Duodenal mucosa (tissue), 2 donors: ENCODE results near the gene PRDM7.

ENCODE experiments used
- H3K27ac ChIP-seq: one replicate; pipeline ENCODE4 v1.7.0; 2013; ENCODE audit warnings: low read depth, low read length
- H3K27me3 ChIP-seq, 2 donors: one replicate each; pipeline ENCODE4 v1.7.0; 2013; ENCODE audit warnings: low read length in 2 of 2, control low read depth in 1 of 2; ENCODE audit not compliant: insufficient read depth in 2 of 2, control insufficient read depth in 1 of 2
- H3K36me3 ChIP-seq, 2 donors: one replicate each; pipeline ENCODE4 v1.7.0; 2013; ENCODE audit warnings: low read length in 2 of 2, control low read depth in 1 of 2; ENCODE audit not compliant: insufficient read depth in 2 of 2, control insufficient read depth in 1 of 2
- H3K4me1 ChIP-seq, 2 donors: one replicate each; pipeline ENCODE4 v1.7.0; 2013; ENCODE audit warnings: low read length in 2 of 2, control low read depth in 1 of 2; ENCODE audit not compliant: insufficient read depth in 2 of 2, control insufficient read depth in 1 of 2
- H3K4me3 ChIP-seq, 2 donors: one replicate each; pipeline ENCODE4 v1.7.0; 2013; ENCODE audit warnings: low read length in 2 of 2, low read depth in 1 of 2
- H3K9ac ChIP-seq, 2 donors: one replicate each; pipeline ENCODE4 v1.7.0; 2013; ENCODE audit warnings: low read length in 2 of 2, low read depth in 1 of 2
- H3K9me3 ChIP-seq, 2 donors: one replicate each; pipeline ENCODE4 v1.7.0; 2013; ENCODE audit warnings: low read length in 2 of 2, control low read depth in 1 of 2; ENCODE audit not compliant: control insufficient read depth in 1 of 2

Gene PRDM7

GRCh38 chr16:90027611-90028010 is 49.5 kb downstream of the PRDM7 start:
- Histone ChIP-seq H3K9me3 (no peaks in the 10 kb centered on the region), H3K4me1 (peaks cover 0 to 8% of the 10 kb centered on the region in 2 donors), H3K9ac (no peak overlapping the region), H3K4me3 (no peak overlapping the region), H3K27me3 (no peaks in the 10 kb centered on the region), H3K27ac (no peak overlapping the region), H3K36me3 (peaks cover 4 to 10% of the 10 kb centered on the region in 2 donors)

- peaks cover 0 to 3% of the 10 kb centered on the region in 2 donors for H3K36me3 ChIP-seq
- H3K4me1 ChIP-seq, result peaks cover 4 to 12% of the 10 kb centered on the region in 2 donors
- H3K4me3 ChIP-seq, result no peak overlapping the region
- no peaks in the 10 kb centered on the region for H3K27me3 ChIP-seq
- H3K27ac ChIP-seq, result no peak overlapping the region
- H3K9ac ChIP-seq, result no peak overlapping the region
- no peaks in the 10 kb centered on the region for H3K9me3 ChIP-seq
Observed at GRCh38 chr16:90026135-90026534, 51.0 kb downstream of the PRDM7 start.

GRCh38 chr16:90023078-90023447 is 54.1 kb downstream of the PRDM7 start:
- peak overlapping the region; percentile 70 to 78 for H3K4me3 ChIP-seq
- H3K9ac ChIP-seq, result peak overlapping the region; percentile 63 to 65
- H3K27ac ChIP-seq, result no peak overlapping the region
- H3K36me3 ChIP-seq, result no peaks in the 10 kb centered on the region
- no peaks in the 10 kb centered on the region for H3K9me3 ChIP-seq
- H3K4me1 ChIP-seq, result peaks cover 4 to 17% of the 10 kb centered on the region in 2 donors
- H3K27me3 ChIP-seq, result peaks cover 0 to 2% of the 10 kb centered on the region in 2 donors

GRCh38 chr16:90022209-90023077 is 54.7 kb downstream of the PRDM7 start:
- H3K4me3 ChIP-seq, result peak overlapping the region; percentile 70 to 78
- H3K9ac ChIP-seq, result peak overlapping the region; percentile 63 to 65
- peaks cover 4 to 17% of the 10 kb centered on the region in 2 donors for H3K4me1 ChIP-seq
- peaks cover 0 to 2% of the 10 kb centered on the region in 2 donors for H3K27me3 ChIP-seq
- H3K9me3 ChIP-seq, result no peaks in the 10 kb centered on the region
- H3K36me3 ChIP-seq, result no peaks in the 10 kb centered on the region
- H3K27ac ChIP-seq, result no peak overlapping the region

GRCh38 chr16:90020838-90021382 is 56.2 kb downstream of the PRDM7 start:
- Histone ChIP-seq H3K27ac (no peak overlapping the region), H3K9ac (no peak overlapping the region), H3K4me1 (peaks cover 4 to 17% of the 10 kb centered on the region in 2 donors)

GRCh38 chr16:90020260-90020837 is 56.8 kb downstream of the PRDM7 start:
- Histone ChIP-seq H3K27ac (no peak overlapping the region), H3K36me3 (no peaks in the 10 kb centered on the region), H3K9me3 (no peaks in the 10 kb centered on the region), H3K9ac (no peak overlapping the region), H3K27me3 (peaks cover 0 to 2% of the 10 kb centered on the region in 2 donors), H3K4me1 (peaks cover 4 to 17% of the 10 kb centered on the region in 2 donors), H3K4me3 (no peak overlapping the region)

More at GRCh38 chr16:90020838-90021382, 56.2 kb downstream of the PRDM7 start:
- Histone ChIP-seq H3K9me3 (no peaks in the 10 kb centered on the region), H3K4me3 (no peak overlapping the region), H3K36me3 (no peaks in the 10 kb centered on the region), H3K27me3 (peaks cover 0 to 2% of the 10 kb centered on the region in 2 donors)

- no peaks in the 10 kb centered on the region for H3K9me3 ChIP-seq
- peaks cover 4 to 17% of the 10 kb centered on the region in 2 donors for H3K4me1 ChIP-seq
- peak overlapping the region; percentile 53 for H3K4me3 ChIP-seq
- H3K27ac ChIP-seq, result no peak overlapping the region
- peak overlapping the region; percentile 14 to 32 for H3K9ac ChIP-seq
- peaks cover 0 to 2% of the 10 kb centered on the region in 2 donors for H3K27me3 ChIP-seq
- H3K36me3 ChIP-seq, result no peaks in the 10 kb centered on the region
Observed at GRCh38 chr16:90019543-90020259, 57.4 kb downstream of the PRDM7 start.

GRCh38 chr16:90018652-90019542 is 58.2 kb downstream of the PRDM7 start, which contains the start of gene DBNDD1:
Gene DBNDD1 (minus strand): TSS chr16:90019456. CDS start chr16:90019341, 115 bp downstream.
- peak within 1 kb of the TSS; percentile 14 to 32 for H3K9ac ChIP-seq
- no peaks in the 10 kb centered on the region for H3K36me3 ChIP-seq
- peaks cover 0 to 2% of the 10 kb centered on the region in 2 donors for H3K27me3 ChIP-seq
- H3K4me1 ChIP-seq, result peaks cover 4 to 17% of the 10 kb centered on the region in 2 donors
- H3K9me3 ChIP-seq, result no peaks in the 10 kb centered on the region
- peak within 1 kb of the TSS; percentile 53 for H3K4me3 ChIP-seq
- H3K27ac ChIP-seq, result no peak within 1 kb of the TSS

GRCh38 chr16:90018297-90018651 is 58.9 kb downstream of the PRDM7 start:
- no peak overlapping the region for H3K9ac ChIP-seq

More at GRCh38 chr16:90018297-90018651, 58.9 kb downstream of the PRDM7 start:
- H3K27ac ChIP-seq, result no peak overlapping the region
- H3K4me1 ChIP-seq, result peaks cover 4 to 15% of the 10 kb centered on the region in 2 donors
- peaks cover 0 to 2% of the 10 kb centered on the region in 2 donors for H3K27me3 ChIP-seq
- no peaks in the 10 kb centered on the region for H3K36me3 ChIP-seq
- H3K9me3 ChIP-seq, result no peaks in the 10 kb centered on the region
- H3K4me3 ChIP-seq, result peak overlapping the region in 1 of 2 donors; percentile 43
